Stomach smooth muscle (tissue), 2 donors: ENCODE results near the gene HEY2.

Source experiments
- H3K27ac ChIP-seq: one replicate; pipeline ENCODE4 v1.7.0; 2013; ENCODE audit warnings: mild to moderate bottlenecking, low read length, inconsistent platforms
- H3K27me3 ChIP-seq, 2 donors: one replicate each; pipeline ENCODE4 v1.7.0; 2013; ENCODE audit warnings: low read length in 2 of 2; ENCODE audit not compliant: insufficient read depth in 2 of 2, control insufficient read depth in 1 of 2
- H3K36me3 ChIP-seq, 2 donors: one replicate each; pipeline ENCODE4 v1.7.0; 2013; ENCODE audit warnings: low read length in 2 of 2; ENCODE audit not compliant: control insufficient read depth in 2 of 2, insufficient read depth in 2 of 2
- H3K4me1 ChIP-seq: one replicate; pipeline ENCODE4 v1.7.0; 2013; ENCODE audit warnings: low read length; ENCODE audit not compliant: control insufficient read depth, insufficient read depth
- H3K4me3 ChIP-seq, 2 donors: one replicate each; pipeline ENCODE4 v1.7.0; 2013; ENCODE audit warnings: low read length in 2 of 2
- H3K9ac ChIP-seq, 2 donors: one replicate each; pipeline ENCODE4 v1.7.0; 2013; ENCODE audit warnings: low read length in 2 of 2, mild to moderate bottlenecking in 1 of 2
- H3K9me3 ChIP-seq, 2 donors: one replicate each; pipeline ENCODE4 v1.7.0; 2013; ENCODE audit warnings: low read length in 2 of 2; ENCODE audit not compliant: control insufficient read depth in 2 of 2
- donor health status: healthy.
- donor health status: Pancreatic carcinoma.

The HEY2 gene

GRCh38 chr6:125727216-125727615 lies 22.2 kb upstream of the HEY2 start:
- H3K36me3 ChIP-seq: no peaks in the 10 kb centered on the region

DNA sequence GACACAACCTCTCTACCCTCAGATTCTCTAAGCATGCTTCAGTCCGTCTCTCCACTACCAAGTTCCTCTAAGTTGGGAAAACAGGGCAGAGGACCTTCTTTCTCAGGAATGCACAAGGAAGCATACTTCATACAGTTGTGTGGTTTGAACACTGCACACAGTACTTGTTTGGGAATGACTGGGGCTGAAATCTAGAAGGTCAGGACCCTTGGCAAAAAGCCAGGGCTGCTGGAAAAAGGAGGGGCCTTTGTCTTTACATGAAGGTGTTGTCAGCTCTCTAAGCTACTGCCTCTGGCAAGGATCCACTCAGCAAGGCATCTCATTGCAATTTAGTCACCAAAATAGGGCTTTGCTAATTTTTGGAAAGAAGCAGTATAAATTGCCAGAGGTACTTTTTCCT lies 20.7 kb upstream of the HEY2 start:
- H3K36me3 ChIP-seq: no peaks in the 10 kb centered on the region
- H3K9me3 ChIP-seq: peaks cover 0 to 2% of the 10 kb centered on the region in 2 donors
- H3K27me3 ChIP-seq: no peaks in the 10 kb centered on the region
- H3K9ac ChIP-seq: no peak overlapping the region
- H3K4me3 ChIP-seq: no peak overlapping the region
- H3K4me1 ChIP-seq: no peaks in the 10 kb centered on the region
- H3K27ac ChIP-seq: no peak overlapping the region

More at GRCh38 chr6:125727216-125727615, 22.2 kb upstream of the HEY2 start:
- Histone ChIP-seq H3K4me1 (no peaks in the 10 kb centered on the region), H3K27me3 (no peaks in the 10 kb centered on the region), H3K4me3 (no peak overlapping the region), H3K9me3 (no peaks in the 10 kb centered on the region), H3K9ac (no peak overlapping the region), H3K27ac (no peak overlapping the region)

GRCh38 chr6:125729983-125730382 lies 19.4 kb upstream of the HEY2 start:
- H3K9ac ChIP-seq: no peak overlapping the region
- no peak overlapping the region for H3K27ac ChIP-seq
- no peaks in the 10 kb centered on the region for H3K4me1 ChIP-seq
- H3K4me3 ChIP-seq: no peak overlapping the region
- H3K27me3 ChIP-seq: peaks cover 0 to 2% of the 10 kb centered on the region in 2 donors
- peaks cover 0 to 2% of the 10 kb centered on the region in 2 donors for H3K9me3 ChIP-seq
- H3K36me3 ChIP-seq: no peaks in the 10 kb centered on the region

GRCh38 chr6:125732398-125732797 lies 17.0 kb upstream of the HEY2 start:
- Histone ChIP-seq H3K27me3 (peaks cover 0 to 2% of the 10 kb centered on the region in 2 donors), H3K9me3 (peaks cover 0 to 2% of the 10 kb centered on the region in 2 donors), H3K27ac (no peak overlapping the region), H3K9ac (no peak overlapping the region), H3K36me3 (no peaks in the 10 kb centered on the region), H3K4me1 (no peaks in the 10 kb centered on the region), H3K4me3 (no peak overlapping the region)

GRCh38 chr6:125733516-125734300 lies 15.7 kb upstream of the HEY2 start:
- no peak overlapping the region for H3K9ac ChIP-seq

DNA sequence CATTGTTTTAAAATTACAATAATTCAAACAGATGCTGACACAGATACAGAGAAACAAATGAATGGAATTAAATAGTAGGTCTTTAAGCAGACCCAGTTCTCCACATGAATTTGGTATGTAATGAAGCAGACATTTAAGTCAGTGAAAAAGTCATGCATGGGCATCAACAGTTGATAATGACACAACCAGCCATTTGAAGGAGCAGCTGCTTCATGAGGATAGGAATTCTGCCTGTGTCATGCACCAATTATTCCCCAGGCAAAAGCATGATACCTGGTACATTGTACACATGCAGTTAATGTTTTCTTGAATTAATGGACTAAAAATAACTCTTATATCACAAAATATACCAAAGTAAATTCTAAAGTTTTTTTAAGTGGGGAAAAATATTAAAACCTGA lies 11.2 kb upstream of the HEY2 start:
- H3K9ac ChIP-seq: no peak overlapping the region
- H3K4me1 ChIP-seq: no peaks in the 10 kb centered on the region
- no peaks in the 10 kb centered on the region for H3K9me3 ChIP-seq
- H3K27ac ChIP-seq: no peak overlapping the region
- H3K27me3 ChIP-seq: peaks cover 0 to 2% of the 10 kb centered on the region in 2 donors
- no peak overlapping the region for H3K4me3 ChIP-seq
- H3K36me3 ChIP-seq: no peaks in the 10 kb centered on the region

More at GRCh38 chr6:125733516-125734300, 15.7 kb upstream of the HEY2 start:
- no peak overlapping the region for H3K27ac ChIP-seq
- H3K36me3 ChIP-seq: no peaks in the 10 kb centered on the region
- H3K4me3 ChIP-seq: no peak overlapping the region
- peaks cover 0 to 2% of the 10 kb centered on the region in 2 donors for H3K9me3 ChIP-seq
- H3K4me1 ChIP-seq: no peaks in the 10 kb centered on the region
- peaks cover 0 to 2% of the 10 kb centered on the region in 2 donors for H3K27me3 ChIP-seq

DNA sequence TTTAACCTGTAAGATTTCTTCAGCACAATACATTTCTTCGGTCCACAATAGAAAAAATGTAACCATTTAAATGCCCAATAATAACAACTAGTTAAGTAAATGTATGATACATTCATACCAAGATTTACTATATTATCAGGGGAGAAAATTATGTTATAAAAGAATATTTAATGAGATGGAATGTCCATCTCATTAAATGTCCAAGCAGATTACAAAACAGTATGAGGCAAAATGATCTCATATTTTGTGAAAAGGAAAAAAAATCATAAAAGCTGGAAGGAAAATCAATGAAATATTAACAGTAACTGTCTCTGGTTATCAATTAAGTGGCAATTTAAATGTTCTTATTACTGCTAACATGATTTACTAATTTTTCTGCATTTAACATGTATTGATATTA lies 10.1 kb upstream of the HEY2 start:
- peaks cover 0 to 2% of the 10 kb centered on the region in 2 donors for H3K27me3 ChIP-seq
- no peaks in the 10 kb centered on the region for H3K4me1 ChIP-seq
- H3K36me3 ChIP-seq: no peaks in the 10 kb centered on the region
- no peak overlapping the region for H3K27ac ChIP-seq
- H3K4me3 ChIP-seq: no peak overlapping the region
- H3K9ac ChIP-seq: no peak overlapping the region
- H3K9me3 ChIP-seq: no peaks in the 10 kb centered on the region

DNA sequence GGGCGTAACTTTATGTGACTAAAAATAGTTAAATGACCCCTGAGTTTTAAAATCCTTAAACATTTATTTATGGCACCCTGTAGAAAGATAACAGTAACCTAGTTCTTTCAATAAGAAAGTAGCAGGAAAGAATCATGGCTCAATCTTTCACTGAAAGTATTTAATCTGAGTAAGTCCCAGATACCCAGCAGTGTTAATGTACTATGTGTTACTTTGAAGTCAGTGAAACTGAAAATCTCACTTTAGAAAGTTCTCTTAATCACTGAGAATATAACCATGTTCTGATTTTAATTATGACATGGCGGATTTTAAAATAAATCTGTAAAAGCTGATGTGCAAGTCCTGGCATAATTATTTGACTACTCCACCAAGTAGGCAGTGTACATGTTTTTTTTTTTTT lies 8.1 kb upstream of the HEY2 start:
- Histone ChIP-seq H3K27ac (no peak overlapping the region), H3K9me3 (no peaks in the 10 kb centered on the region), H3K4me3 (no peak overlapping the region), H3K9ac (no peak overlapping the region), H3K36me3 (no peaks in the 10 kb centered on the region), H3K27me3 (peaks cover 0 to 5% of the 10 kb centered on the region in 2 donors), H3K4me1 (no peaks in the 10 kb centered on the region)

GRCh38 chr6:125742024-125742423 lies 7.4 kb upstream of the HEY2 start:
- Histone ChIP-seq H3K9me3 (no peaks in the 10 kb centered on the region), H3K9ac (no peak overlapping the region), H3K4me3 (no peak overlapping the region), H3K27me3 (peaks cover 5 to 11% of the 10 kb centered on the region in 2 donors), H3K27ac (no peak overlapping the region), H3K4me1 (no peaks in the 10 kb centered on the region), H3K36me3 (no peaks in the 10 kb centered on the region)

DNA sequence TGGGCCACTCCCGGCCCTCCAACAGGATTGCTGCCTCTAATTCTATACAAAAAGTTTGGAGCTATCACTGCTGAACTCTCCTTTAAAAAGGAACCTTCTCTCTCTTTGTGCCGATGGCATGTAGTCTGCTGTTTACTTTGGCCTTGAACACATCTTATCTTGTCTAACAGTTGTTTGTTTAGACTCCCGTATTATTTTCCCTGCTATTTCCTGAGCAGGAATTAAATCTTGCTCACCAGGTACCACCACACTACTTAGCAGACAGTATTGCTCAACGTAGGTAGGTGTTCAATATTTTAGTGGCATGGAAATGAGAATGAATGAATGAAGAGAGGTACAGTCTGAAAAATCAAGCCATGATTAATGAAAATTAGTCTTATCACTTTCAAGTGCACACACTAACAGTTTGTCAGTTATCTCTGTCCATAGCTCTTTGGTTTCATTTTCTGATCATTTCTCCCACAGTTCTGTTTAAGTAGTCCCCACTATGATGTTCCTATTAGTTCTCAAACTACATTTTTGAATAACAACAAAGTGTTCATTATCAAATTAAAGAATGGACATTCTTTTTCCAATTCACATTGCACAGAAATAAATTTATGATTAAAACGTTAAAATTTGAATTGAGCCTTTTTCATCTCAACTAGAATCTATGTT lies 6.8 kb upstream of the HEY2 start:
- H3K4me3 ChIP-seq: no peak overlapping the region
- H3K27ac ChIP-seq: no peak overlapping the region
- no peaks in the 10 kb centered on the region for H3K36me3 ChIP-seq
- peaks cover 2% of the 10 kb centered on the region for H3K4me1 ChIP-seq
- no peak overlapping the region for H3K9ac ChIP-seq
- H3K9me3 ChIP-seq: no peaks in the 10 kb centered on the region
- H3K27me3 ChIP-seq: peaks cover 6 to 17% of the 10 kb centered on the region in 2 donors

- Histone ChIP-seq H3K9ac (no peak overlapping the region), H3K9me3 (no peaks in the 10 kb centered on the region), H3K36me3 (no peaks in the 10 kb centered on the region), H3K27ac (no peak overlapping the region), H3K4me3 (no peak overlapping the region), H3K4me1 (peaks cover 9% of the 10 kb centered on the region), H3K27me3 (peaks cover 13 to 25% of the 10 kb centered on the region in 2 donors)
These were observed 5.8 kb upstream of the HEY2 start for GRCh38 chr6:125743604-125744003.
